GM18951 (cell line): Measurements from ENCODE around the gene PTCHD1.

Source experiments
- POLR2A ChIP-seq: IDR thresholded peaks from 4 replicates; pipeline ENCODE4 v1.6.1; 2011; ENCODE audit warnings: mild to moderate bottlenecking; ENCODE audit not compliant: insufficient read length, insufficient read depth; ENCODE audit errors: extremely low read depth
- in situ Hi-C: fragments of 300-500 bp; cut with MboI; formaldehyde crosslinking; loops from one replicate; pipeline ENCODE4 v1.12.0; 2022; ENCODE audit warnings: low sequenced_read_pairs, mixed read lengths, inconsistent platforms; ENCODE audit not compliant: unreplicated experiment

Gene PTCHD1

GRCh38 chrX:23373129-23373804, 38.6 kb downstream of the PTCHD1 start:
- no peak for TF ChIP-seq POLR2A
- in situ Hi-C loops: no loop called here

GRCh38 chrX:23374291-23374690, 39.6 kb downstream of the PTCHD1 start:
- in situ Hi-C loops: no loop called here
- no peak for TF ChIP-seq POLR2A

- TF ChIP-seq POLR2A: no peak
Measured at GRCh38 chrX:23376581-23376980, 41.9 kb downstream of the PTCHD1 start.

GRCh38 chrX:23380581-23380980, 45.9 kb downstream of the PTCHD1 start:
- in situ Hi-C loops: no loop called here
- TF ChIP-seq POLR2A: no peak

More at GRCh38 chrX:23376581-23376980, 41.9 kb downstream of the PTCHD1 start:
- in situ Hi-C loops: no loop called here

GRCh38 chrX:23381099-23382087, 46.7 kb downstream of the PTCHD1 start:
- in situ Hi-C loops: no loop called here
- no peak for TF ChIP-seq POLR2A

GRCh38 chrX:23382572-23382971, 47.9 kb downstream of the PTCHD1 start:
- TF ChIP-seq POLR2A: no peak
- in situ Hi-C loops: no loop called here

- no peak for TF ChIP-seq POLR2A
- in situ Hi-C loops: no loop called here
Measured at GRCh38 chrX:23383411-23383810, 48.8 kb downstream of the PTCHD1 start.

- in situ Hi-C loops: no loop called here
- no peak for TF ChIP-seq POLR2A
Measured at GRCh38 chrX:23385242-23385641, 50.6 kb downstream of the PTCHD1 start.

GRCh38 chrX:23386260-23386659, 51.6 kb downstream of the PTCHD1 start:
- in situ Hi-C loops: no loop called here

GRCh38 chrX:23386726-23387125, 52.1 kb downstream of the PTCHD1 start:
- no peak for TF ChIP-seq POLR2A
- in situ Hi-C loops: no loop called here

More at GRCh38 chrX:23386260-23386659, 51.6 kb downstream of the PTCHD1 start:
- no peak for TF ChIP-seq POLR2A

- in situ Hi-C loops: no loop called here
- no peak for TF ChIP-seq POLR2A
Measured at GRCh38 chrX:23387550-23388184, 53.0 kb downstream of the PTCHD1 start.

- no peak for TF ChIP-seq POLR2A
- in situ Hi-C loops: no loop called here
Measured at GRCh38 chrX:23389196-23389792, 54.6 kb downstream of the PTCHD1 start.

GRCh38 chrX:23390979-23391378, 56.3 kb downstream of the PTCHD1 start:
- in situ Hi-C loops: no loop called here
- no peak for TF ChIP-seq POLR2A
